SU-DHL-6 (cell line): ENCODE results near the gene MASP1.

Experiments used
- H2AFZ ChIP-seq: fragments of 200-600 bp; sonication (generic); 2 replicates; pipeline ENCODE4 v1.6.1; 2014; ENCODE audit warnings: low read depth, mild to moderate bottlenecking, moderate library complexity, mixed read lengths, antibody characterized with exemption, low read length; ENCODE audit not compliant: severe bottlenecking
- H3F3A ChIP-seq: fragments of 200-600 bp; shearing (Covaris generic); 2 replicates; pipeline ENCODE4 v1.6.0; 2016; ENCODE audit warnings: antibody characterized with exemption, mild to moderate bottlenecking; ENCODE audit not compliant: insufficient read depth
- H3K27ac ChIP-seq: fragments of 200-600 bp; sonication (generic); 2 replicates; pipeline ENCODE4 v1.5.1; 2016; ENCODE audit warnings: low read depth, mild to moderate bottlenecking, low read length, moderate library complexity, mixed read lengths
- H3K27me3 ChIP-seq: fragments of 200-600 bp; sonication (generic), shearing (Covaris generic); 2 replicates; pipeline ENCODE4 v1.6.0; 2014; ENCODE audit warnings: mild to moderate bottlenecking, low read length
- H3K36me3 ChIP-seq: fragments of 200-600 bp; sonication (generic); 2 replicates; pipeline ENCODE4 v1.6.1; 2014; ENCODE audit warnings: mild to moderate bottlenecking, low read length, mixed read lengths
- H3K4me2 ChIP-seq: fragments of 300-600, 200-600 bp; shearing (Covaris generic), sonication (generic); 2 replicates; pipeline ENCODE4 v1.6.0; 2014; ENCODE audit warnings: low read length, low read depth, mild to moderate bottlenecking; ENCODE audit not compliant: poor library complexity, severe bottlenecking
- H3K4me3 ChIP-seq: fragments of 200-600 bp; sonication (generic); 2 replicates; pipeline ENCODE4 v1.5.1; 2014; ENCODE audit warnings: antibody characterized with exemption, low read length, mild to moderate bottlenecking, mixed read lengths; ENCODE audit not compliant: insufficient read depth, poor library complexity, severe bottlenecking
- H3K79me2 ChIP-seq: fragments of 200-600 bp; sonication (generic); 2 replicates; pipeline ENCODE4 v1.6.1; 2014; ENCODE audit warnings: mild to moderate bottlenecking, low read length, moderate library complexity; ENCODE audit not compliant: insufficient read depth
- H3K9ac ChIP-seq: fragments of 200-600 bp; sonication (generic); 2 replicates; pipeline ENCODE4 v1.7.0; 2014; ENCODE audit warnings: mild to moderate bottlenecking, low read length
- H3K9me2 ChIP-seq: fragments of 200-600 bp; sonication (generic); replicated peaks from 2 replicates; pipeline ENCODE4 v1.6.1; 2014; ENCODE audit warnings: low read length; ENCODE audit not compliant: insufficient read depth
- H3K9me3 ChIP-seq: fragments of 200-600 bp; sonication (generic); 2 replicates; pipeline ENCODE4 v1.6.1; 2014; ENCODE audit warnings: low read length, mixed read lengths; ENCODE audit not compliant: insufficient read depth
- H4K20me1 ChIP-seq: fragments of 200-600 bp; sonication (generic); 2 replicates; pipeline ENCODE4 v1.6.1; 2014; ENCODE audit warnings: low read depth, mild to moderate bottlenecking, antibody characterized with exemption, low read length, moderate library complexity, mixed read lengths
- CTCF ChIP-seq: fragments of 200-600 bp; sonication (generic); IDR thresholded peaks from one replicate; pipeline ENCODE4 v1.5.1; 2017; ENCODE audit warnings: antibody characterized with exemption, mild to moderate bottlenecking, low read length, moderate library complexity; ENCODE audit not compliant: insufficient read depth, poor library complexity, severe bottlenecking
- EZH2phosphoT487 ChIP-seq: fragments of 200-600 bp; sonication (generic), shearing (Covaris generic); conservative IDR thresholded peaks from 2 replicates; pipeline ENCODE4 v1.6.1; 2018; ENCODE audit warnings: mild to moderate bottlenecking, antibody characterized with exemption, low read length, moderate library complexity, mixed read lengths

The MASP1 gene

GRCh38 chr3:187197335-187197649 lies 94.2 kb downstream of the MASP1 start, which contains the start of gene RTP1:
TSS of gene RTP1 (plus strand) at chr3:187197486. CDS start at chr3:187197516, 30 bp downstream.
- Histone ChIP-seq H3K9me3 (no peaks in the 10 kb centered on the region), H3K27ac (no peak within 1 kb of the TSS), H3K79me2 (no peaks in the 10 kb centered on the region), H3K27me3 (no peaks in the 10 kb centered on the region), H3F3A (no peaks in the 10 kb centered on the region), H3K36me3 (no peaks in the 10 kb centered on the region), H3K9ac (no peak within 1 kb of the TSS), H3K9me2 (no peaks in the 10 kb centered on the region), H4K20me1 (no peaks in the 10 kb centered on the region), H3K4me3 (no peak within 1 kb of the TSS), H3K4me2 (no peak within 1 kb of the TSS), H2AFZ (no peak within 1 kb of the TSS)
- TF ChIP-seq CTCF (no peak), EZH2phosphoT487 (no peak)

- Histone ChIP-seq H3K9ac (no peak overlapping the region), H3K27ac (no peak overlapping the region), H4K20me1 (no peaks in the 10 kb centered on the region), H3K4me2 (no peak overlapping the region), H3K79me2 (no peaks in the 10 kb centered on the region), H3K9me3 (no peaks in the 10 kb centered on the region), H3K36me3 (no peaks in the 10 kb centered on the region), H3K27me3 (no peaks in the 10 kb centered on the region), H2AFZ (no peak overlapping the region), H3K9me2 (no peaks in the 10 kb centered on the region), H3F3A (no peaks in the 10 kb centered on the region), H3K4me3 (no peak overlapping the region)
- no peak for TF ChIP-seq EZH2phosphoT487
- no peak for TF ChIP-seq CTCF
These were observed 94.8 kb downstream of the MASP1 start for GRCh38 chr3:187196573-187197334.

DNA sequence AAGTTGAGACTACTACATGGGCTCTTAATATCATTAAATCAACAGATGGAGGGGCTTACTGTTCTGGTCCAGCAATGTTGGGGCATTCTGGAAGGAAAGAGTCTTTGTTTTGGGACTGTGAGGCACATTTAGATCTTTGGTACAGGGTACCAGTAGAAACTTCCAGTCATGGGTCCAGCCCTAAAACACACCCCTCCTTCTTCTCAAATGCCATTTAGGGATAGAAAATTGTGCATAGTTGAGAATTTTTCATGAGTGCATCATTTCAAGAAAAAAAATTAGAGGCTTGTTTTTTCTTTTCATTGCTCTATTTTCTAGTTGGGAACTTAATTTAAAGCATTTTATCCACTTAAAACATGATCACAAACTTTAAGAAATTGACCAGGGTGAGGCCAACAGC lies 98.4 kb downstream of the MASP1 start:
- Histone ChIP-seq H3K27me3 (no peaks in the 10 kb centered on the region), H2AFZ (no peak overlapping the region), H3K79me2 (no peaks in the 10 kb centered on the region), H3K9me3 (no peaks in the 10 kb centered on the region), H3K4me2 (no peak overlapping the region), H3F3A (no peaks in the 10 kb centered on the region), H3K9me2 (no peaks in the 10 kb centered on the region), H4K20me1 (no peaks in the 10 kb centered on the region), H3K27ac (no peak overlapping the region), H3K9ac (no peak overlapping the region), H3K36me3 (no peaks in the 10 kb centered on the region), H3K4me3 (no peak overlapping the region)
- TF ChIP-seq EZH2phosphoT487, result no peak

DNA sequence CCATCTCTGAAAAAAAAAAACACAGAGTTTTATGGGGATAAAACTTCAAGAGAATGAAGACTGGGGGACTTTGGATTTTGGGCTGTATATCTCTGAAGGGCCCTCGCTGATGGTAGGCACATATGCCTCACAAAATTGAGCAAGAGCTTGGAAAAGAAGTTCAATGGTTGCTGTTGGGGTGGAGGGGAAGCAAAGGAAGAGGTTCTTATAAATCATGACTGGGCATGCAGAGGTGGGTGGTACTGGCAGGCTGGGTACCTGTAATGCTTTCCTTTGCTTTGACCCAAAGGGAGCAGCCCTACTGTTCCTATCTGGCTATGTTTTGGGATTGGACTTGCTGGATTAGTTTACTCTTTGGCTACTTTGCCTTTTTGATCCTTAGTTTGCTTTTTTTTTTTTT lies 100.3 kb downstream of the MASP1 start:
- Histone ChIP-seq H3K36me3 (no peaks in the 10 kb centered on the region), H3K27ac (no peak overlapping the region), H2AFZ (no peak overlapping the region), H3K4me2 (no peak overlapping the region), H3K4me3 (no peak overlapping the region), H3K9me3 (no peaks in the 10 kb centered on the region), H3K9ac (no peak overlapping the region), H3F3A (no peaks in the 10 kb centered on the region), H3K79me2 (no peaks in the 10 kb centered on the region), H4K20me1 (no peaks in the 10 kb centered on the region), H3K9me2 (no peaks in the 10 kb centered on the region), H3K27me3 (no peaks in the 10 kb centered on the region)
- TF ChIP-seq EZH2phosphoT487 (no peak), CTCF (no peak)
